Glutamatergic neuron (in vitro differentiated cells): ENCODE measurements around the gene NTRK2. TPM values are rescaled to one million over a fixed set of nuclear protein-coding genes. Genes with fewer than 3 reads are reported as not detected.

Source experiments
- DNase-seq: peaks from one replicate; pipeline ENCODE4 v3.0.0; 2022
- H3K27ac Mint-ChIP-seq: one replicate; pipeline ENCODE4 v1.8.0; 2020; ENCODE audit warnings: mild to moderate bottlenecking, mixed read lengths, inconsistent platforms; ENCODE audit not compliant: unreplicated experiment
- H3K27me3 Mint-ChIP-seq: one replicate; pipeline ENCODE4 v1.8.0; 2020; ENCODE audit warnings: mild to moderate bottlenecking, moderate library complexity, mixed read lengths, inconsistent platforms; ENCODE audit not compliant: unreplicated experiment
- H3K36me3 Mint-ChIP-seq: one replicate; pipeline ENCODE4 v1.8.0; 2020; ENCODE audit warnings: mild to moderate bottlenecking, mixed read lengths, inconsistent platforms; ENCODE audit not compliant: unreplicated experiment
- H3K4me1 Mint-ChIP-seq: one replicate; pipeline ENCODE4 v1.8.0; 2020; ENCODE audit warnings: mild to moderate bottlenecking, low read depth, mixed read lengths, inconsistent platforms; ENCODE audit not compliant: unreplicated experiment
- H3K4me3 Mint-ChIP-seq: one replicate; pipeline ENCODE4 v1.8.0; 2020; ENCODE audit warnings: mild to moderate bottlenecking, mixed read lengths, inconsistent platforms; ENCODE audit not compliant: unreplicated experiment
- H3K9me3 Mint-ChIP-seq: one replicate; pipeline ENCODE4 v1.8.0; 2020; ENCODE audit warnings: mild to moderate bottlenecking, moderate library complexity, mixed read lengths, inconsistent platforms; ENCODE audit not compliant: unreplicated experiment
- CTCF ChIP-seq: fragments of 200-600 bp; sonication (generic); IDR thresholded peaks from one replicate; pipeline ENCODE4 v1.5.0; 2021; ENCODE audit not compliant: partially characterized antibody, unreplicated experiment
- total RNA-seq: library from RNA; stranded (reverse); fragmentation: NEBNext Ultra II Directional; extraction: Animal tissue kit (Norgen Biotek cat#: 25700); gene quantifications from one replicate; pipeline ENCODE4 v1.2.1, GENCODE V29; 2021; ENCODE audit not compliant: unreplicated experiment

NTRK2 gene
- total RNA-seq, 1 donor from 2014 or later, result 2.1 TPM

GRCh38 chr9:84736536-84736935 lies 67.0 kb downstream of the NTRK2 start:
- H3K4me3 Mint-ChIP-seq, result no peak overlapping the region
- DNase-seq, result no peak
- H3K9me3 Mint-ChIP-seq, result peaks cover 9% of the 10 kb centered on the region
- H3K4me1 Mint-ChIP-seq, result peaks cover 12% of the 10 kb centered on the region
- H3K36me3 Mint-ChIP-seq, result no peaks in the 10 kb centered on the region
- no peak overlapping the region for H3K27ac Mint-ChIP-seq
- H3K27me3 Mint-ChIP-seq, result peaks cover 7% of the 10 kb centered on the region
- no peak for TF ChIP-seq CTCF

GRCh38 chr9:84738353-84738752 lies 68.8 kb downstream of the NTRK2 start:
- TF ChIP-seq CTCF, result no peak
- H3K27ac Mint-ChIP-seq, result no peak overlapping the region
- H3K27me3 Mint-ChIP-seq, result peaks cover 3% of the 10 kb centered on the region
- H3K4me1 Mint-ChIP-seq, result peaks cover 6% of the 10 kb centered on the region
- DNase-seq, result no peak
- no peak overlapping the region for H3K4me3 Mint-ChIP-seq
- H3K36me3 Mint-ChIP-seq, result no peaks in the 10 kb centered on the region
- no peaks in the 10 kb centered on the region for H3K9me3 Mint-ChIP-seq

- H3K4me1 Mint-ChIP-seq, result peaks cover 4% of the 10 kb centered on the region
- TF ChIP-seq CTCF, result no peak
- no peaks in the 10 kb centered on the region for H3K36me3 Mint-ChIP-seq
- H3K4me3 Mint-ChIP-seq, result no peak overlapping the region
- no peaks in the 10 kb centered on the region for H3K9me3 Mint-ChIP-seq
- H3K27me3 Mint-ChIP-seq, result peaks cover under 1% of the 10 kb centered on the region
- DNase-seq, result no peak
- no peak overlapping the region for H3K27ac Mint-ChIP-seq
Observed at GRCh38 chr9:84742261-84742660, 72.7 kb downstream of the NTRK2 start.

DNA sequence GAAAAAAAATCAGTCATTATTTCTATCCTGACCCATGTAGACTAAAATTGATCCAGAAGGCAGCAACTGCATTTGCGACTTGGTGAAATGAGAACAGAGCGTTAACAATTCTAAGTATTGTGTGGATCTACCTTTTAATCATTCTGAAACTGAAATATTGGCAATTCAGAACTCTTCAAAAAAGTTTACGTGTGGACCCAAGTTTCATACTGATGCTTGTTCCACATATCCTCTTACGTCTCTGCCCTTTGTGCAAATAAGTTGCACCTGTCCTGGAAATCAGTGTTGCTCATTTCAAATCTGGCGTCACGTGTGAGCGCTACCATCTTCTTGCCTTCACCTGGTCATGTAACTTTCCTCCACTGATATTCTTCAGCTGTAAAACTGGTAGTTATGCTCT lies 74.7 kb downstream of the NTRK2 start:
- no peak for TF ChIP-seq CTCF
- no peak for DNase-seq
- H3K27me3 Mint-ChIP-seq, result no peaks in the 10 kb centered on the region
- peaks cover 2% of the 10 kb centered on the region for H3K4me1 Mint-ChIP-seq
- H3K9me3 Mint-ChIP-seq, result no peaks in the 10 kb centered on the region
- no peak overlapping the region for H3K4me3 Mint-ChIP-seq
- H3K27ac Mint-ChIP-seq, result no peak overlapping the region
- no peaks in the 10 kb centered on the region for H3K36me3 Mint-ChIP-seq

GRCh38 chr9:84744726-84745125 lies 75.2 kb downstream of the NTRK2 start:
- Mint-ChIP-seq H3K9me3 (no peaks in the 10 kb centered on the region), H3K4me1 (peaks cover 2% of the 10 kb centered on the region), H3K36me3 (no peaks in the 10 kb centered on the region), H3K4me3 (no peak overlapping the region), H3K27me3 (no peaks in the 10 kb centered on the region), H3K27ac (no peak overlapping the region)
- DNase-seq, result no peak
- TF ChIP-seq CTCF, result no peak
